A549 (cell line): ENCODE data around the gene GNG7. TPM values are rescaled to one million over a fixed set of nuclear protein-coding genes. Genes with fewer than 3 reads are reported as not detected.
"Not testable (repeated sequence)": the region's sequence is repeated elsewhere in the genome, so short reads cannot be mapped to it uniquely, and the experiment has no call there.

Source experiments
- ATAC-seq, 2 experiments: fragments of 200-7000 bp in 1 of 2; fragments of >200 bp in 1 of 2; cut with Nextera tagmentation in 1 of 2; cut with Tn5 transposase in 1 of 2; 3 replicates each; pipeline versions ENCODE4 v1.8.0 to v1.9.1; 2018 to 2020; ENCODE audit warnings: mild to moderate bottlenecking in 1 of 2, moderate library complexity in 1 of 2
- CTCF ChIA-PET: fragments of 300-600 bp; sonication (Branson Sonifier 250); formaldehyde crosslinking; extraction: SDS; loops from one replicate; lab custom pipeline; 2021; ENCODE audit warnings: antibody characterized with exemption, inconsistent platforms; lab: Yijun Ruan, JAX
- POLR2A ChIA-PET: fragments of 350-600 bp; formaldehyde crosslinking; extraction: SDS; loops from one replicate; lab custom pipeline; 2021; ENCODE audit warnings: antibody characterized with exemption, inconsistent platforms; lab: Yijun Ruan, JAX
- DNase-seq, 2 experiments: peaks; one replicate each; pipeline versions ENCODE4 v3.0.0 to v3.0.0-alpha.2; 2011 to 2016; ENCODE audit warnings: low read depth in 1 of 2, low spot score in 1 of 2
- FAIRE-seq: peaks from 2 replicates; lab custom pipeline; 2011; peaks lifted over from hg19 to GRCh38; lab: Jason Lieb, UNC
- H3K27ac ChIP-seq, 2 experiments: fragments of >200 bp; sonication (Bioruptor Twin); formaldehyde crosslinking; 3 replicates each; pipeline ENCODE4 v1.5.1; 2016 to 2017
- H3K4me1 ChIP-seq: fragments of >200 bp; sonication (Bioruptor Twin); formaldehyde crosslinking; 3 replicates; pipeline ENCODE4 v1.6.1; 2016
- H3K4me2 ChIP-seq: fragments of >200 bp; sonication (Bioruptor Twin); formaldehyde crosslinking; 3 replicates; pipeline ENCODE4 v1.6.1; 2016
- H3K4me3 ChIP-seq: fragments of >200 bp; sonication (Bioruptor Twin); formaldehyde crosslinking; 3 replicates; pipeline ENCODE4 v1.5.1; 2016
- H3K9me3 ChIP-seq: fragments of >200 bp; sonication (Bioruptor Twin); formaldehyde crosslinking; 3 replicates; pipeline ENCODE4 v1.6.1; 2016
- CHD4 ChIP-seq: fragments of 200-600 bp; sonication (generic); IDR thresholded peaks from 2 replicates; pipeline ENCODE4 v1.6.1; 2016; ENCODE audit warnings: antibody characterized with exemption, mild to moderate bottlenecking, borderline replicate concordance
- CTCF ChIP-seq: fragments of >200 bp; sonication (Bioruptor Twin); formaldehyde crosslinking; IDR thresholded peaks from 3 replicates; pipeline ENCODE4 v1.5.1; 2016
- ESRRA ChIP-seq: fragments of 150-350 bp; IDR thresholded peaks from 2 replicates; pipeline ENCODE4 v1.6.1; 2014; ENCODE audit warnings: mild to moderate bottlenecking, low read length, borderline replicate concordance
- HES2 ChIP-seq: fragments of >200 bp; sonication (Bioruptor Twin); formaldehyde crosslinking; IDR thresholded peaks from 2 replicates; pipeline ENCODE4 v1.6.1; 2016
- HOXB13 ChIP-seq: fragments of 250-450 bp; sonication (Bioruptor Pico); IDR thresholded peaks from 2 replicates; pipeline ENCODE4 v1.5.0; 2020; ENCODE audit warnings: low read depth, mild to moderate bottlenecking, moderate library complexity
- JUN ChIP-seq, 2 experiments: fragments of >200 bp; sonication (Bioruptor Twin); formaldehyde crosslinking; IDR thresholded peaks; 2 replicates in 1 of 2; 3 replicates in 1 of 2; pipeline ENCODE4 v1.6.1; 2016 to 2017
- KDM5A ChIP-seq: fragments of 200-600 bp; sonication (generic); IDR thresholded peaks from 2 replicates; pipeline ENCODE4 v1.6.1; 2016; ENCODE audit warnings: antibody characterized with exemption, mild to moderate bottlenecking
- MAX ChIP-seq: IDR thresholded peaks from 2 replicates; pipeline ENCODE4 v1.6.1; 2012
- MAZ ChIP-seq: fragments of 150-350 bp; IDR thresholded peaks from 2 replicates; pipeline ENCODE4 v1.6.1; 2014; ENCODE audit warnings: antibody characterized with exemption, low read depth, low read length, borderline replicate concordance
- NFE2L2 ChIP-seq: fragments of 150-350 bp; conservative IDR thresholded peaks from 2 replicates; pipeline ENCODE4 v1.6.1; 2014; ENCODE audit warnings: low read length
- PHF8 ChIP-seq: fragments of 200-600 bp; sonication (generic); IDR thresholded peaks from 2 replicates; pipeline ENCODE4 v1.6.1; 2016; ENCODE audit warnings: low read depth, mild to moderate bottlenecking, antibody characterized with exemption, moderate library complexity, borderline replicate concordance
- POLR2AphosphoS2 ChIP-seq: conservative IDR thresholded peaks from 2 replicates; pipeline ENCODE4 v1.6.1; 2012; ENCODE audit warnings: low read length, improper control_type of control experiment, inconsistent platforms
- RCOR1 ChIP-seq: fragments of 150-350 bp; IDR thresholded peaks from 2 replicates; pipeline ENCODE4 v1.6.1; 2014; ENCODE audit warnings: antibody characterized with exemption, low read length, low read depth
- REST ChIP-seq: fragments of 200-600 bp; sonication (generic); IDR thresholded peaks from 2 replicates; pipeline ENCODE4 v1.6.1; 2016; ENCODE audit warnings: antibody characterized with exemption, mild to moderate bottlenecking, moderate library complexity
- RFX5 ChIP-seq: fragments of 450-650 bp; IDR thresholded peaks from 2 replicates; pipeline ENCODE4 v1.7.1; 2014; ENCODE audit warnings: antibody characterized with exemption, mild to moderate bottlenecking, moderate library complexity
- SMC3 ChIP-seq: fragments of >200 bp; sonication (Bioruptor Twin); formaldehyde crosslinking; IDR thresholded peaks from 3 replicates; pipeline ENCODE4 v1.6.1; 2018; ENCODE audit warnings: inconsistent platforms
- TP53 ChIP-seq: fragments of 250-450 bp; sonication (Bioruptor Pico); IDR thresholded peaks from 2 replicates; pipeline ENCODE4 v1.5.0; 2021; ENCODE audit warnings: mild to moderate bottlenecking, moderate library complexity
- ZC3H11A ChIP-seq: fragments of 450-650 bp; IDR thresholded peaks from 2 replicates; pipeline ENCODE4 v1.6.1; 2014; ENCODE audit warnings: antibody characterized with exemption, mild to moderate bottlenecking
- ZSCAN20 ChIP-seq: fragments of 250-450 bp; sonication (Bioruptor Pico); IDR thresholded peaks from 2 replicates; pipeline ENCODE4 v1.8.0; 2022; ENCODE audit warnings: mild to moderate bottlenecking, moderate library complexity
- WGBS: methylation state at CpG from one replicate; pipeline ENCODE4 v1.1.6; 2017; ENCODE audit errors: missing lambda C conversion rate; 5-methylcytosine and 5-hydroxymethylcytosine counted together
- polyA plus RNA-seq, 4 experiments: library from polyadenylated mRNA; depleted of rRNA in 3 of 4; stranded (reverse); fragments of >200 nt; fragmentation: RNase III in 1 of 4; extraction: RNeasy Plus Mini Kit Qiagen cat#74134 plus additional on column Dnase treatment in 1 of 4; gene quantifications; 2 replicates in 3 of 4; 3 replicates in 1 of 4; pipeline ENCODE4 v1.2.3, GENCODE V29; 2011 to 2017

GNG7 gene
- polyA plus RNA-seq, 2 of the 4 experiments (the other 2 are of a cell fraction): 0.06 to 0.08 TPM

- TF ChIP-seq SMC3 (no peak), KDM5A (no peak), ESRRA (no peak), POLR2AphosphoS2 (no peak), ZC3H11A (no peak), ZSCAN20 (CRISPR knock-in tag) (no peak), RFX5 (no peak), HOXB13 (CRISPR knock-in tag) (no peak), RCOR1 (no peak), MAX (no peak), CHD4 (no peak), HES2 (no peak), MAZ (no peak), CTCF (no peak), JUN (IDR thresholded peaks at IDR 0.05) (no peak), NFE2L2 (no peak), PHF8 (no peak), TP53 (CRISPR knock-in tag) (no peak), REST (no peak)
Measured at GRCh38 chr19:2494084-2494446, 208.4 kb downstream of the GNG7 start.

GRCh38 chr19:2493448-2493847, 209.0 kb downstream of the GNG7 start:
- 69% methylated on average over 14 of the region's 14 CpGs for WGBS
- ATAC-seq, H3K4me3 ChIP-seq, FAIRE-seq, H3K9me3 ChIP-seq: not testable (repeated sequence)
- peak in 1 of 2 experiments; percentile 38 for DNase-seq
- Histone ChIP-seq H3K27ac (peak overlapping the region; percentile 83 to 95; a peak in 5 of 6 replicates), H3K4me2 (peak overlapping the region; percentile 95), H3K4me1 (peaks cover 60% of the 10 kb centered on the region)
- CTCF ChIA-PET: interaction anchor here (1.0 to 1.4 kb wide), 3 partner anchors 14 to 118 kb away, joined by 3 to 4 read pairs (median 3); no protein-coding TSS in a partner anchor
- POLR2A ChIA-PET: interaction anchor here (7.3 kb wide), 1 partner anchor 17 kb away, joined by 64 read pairs; the partner anchor contains the start of gene GADD45B

More at GRCh38 chr19:2494084-2494446, 208.4 kb downstream of the GNG7 start:
- CTCF ChIA-PET: interaction anchor here (1.0 to 1.5 kb wide), 2 partner anchors 36 to 117 kb away, joined by 3 to 4 read pairs; no protein-coding TSS in a partner anchor
- POLR2A ChIA-PET: interaction anchor here (7.3 kb wide), 1 partner anchor 18 kb away, joined by 64 read pairs; the partner anchor contains the start of gene GADD45B
- Histone ChIP-seq H3K9me3 (no peaks in the 10 kb centered on the region), H3K4me2 (peak overlapping the region; percentile 95), H3K4me3 (peak overlapping the region; percentile 63), H3K4me1 (peaks cover 57% of the 10 kb centered on the region), H3K27ac (peak overlapping the region; percentile 83 to 95)
- FAIRE-seq: no peak
- ATAC-seq: peak; percentile 21 to 33; a peak in 4 of 6 replicates
- peak in 1 of 2 experiments; percentile 55 for DNase-seq
- 40% methylated on average over 2 of the region's 21 CpGs for WGBS
